ENCODE measurements around the gene RALGAPA1. TPM values are rescaled to one million over a fixed set of nuclear protein-coding genes. Genes with fewer than 3 reads are reported as not detected.

Gene RALGAPA1
- total and polyA plus RNA-seq, 9 of the 15 experiments (the other 6 are each of a cell fraction or from before 2014, with no cell fraction given) = 2.5 to 16.3 (median 6.2) TPM

- no peak for TF ChIP-seq CC2D1A (IDR thresholded peaks at IDR 0.05)
- TF ChIP-seq KDM1A (IDR thresholded peaks at IDR 0.05) = no peak
- TF ChIP-seq TARDBP (IDR thresholded peaks at IDR 0.05) = no peak
- TF ChIP-seq TRIM24 (IDR thresholded peaks at IDR 0.05) = no peak
- no peak for TF ChIP-seq REST (IDR thresholded peaks at IDR 0.05; ENCODE audit: borderline replicate concordance)
- no peak for TF ChIP-seq REST (CRISPR knock-in tag; IDR thresholded peaks at IDR 0.05; ENCODE audit: low read depth)
Measured at GRCh38 chr14:35515916-35516315, 293.2 kb downstream of the RALGAPA1 start (continued).

All from K562 (cell line).